Measurements from ENCODE around the gene KIF5A.
"Not testable (repeated sequence)": the region's sequence is repeated elsewhere in the genome, so short reads cannot be mapped to it uniquely, and the experiment has no call there.

The KIF5A gene

GRCh38 chr12:57549909-57550640, at the start of gene KIF5A:
Gene KIF5A (plus strand): TSS chr12:57550044. CDS start chr12:57550272, 228 bp downstream.
- no peak for FAIRE-seq

GRCh38 chr12:57500213-57500612, 49.6 kb upstream of the KIF5A start:
- FAIRE-seq = no peak

DNA sequence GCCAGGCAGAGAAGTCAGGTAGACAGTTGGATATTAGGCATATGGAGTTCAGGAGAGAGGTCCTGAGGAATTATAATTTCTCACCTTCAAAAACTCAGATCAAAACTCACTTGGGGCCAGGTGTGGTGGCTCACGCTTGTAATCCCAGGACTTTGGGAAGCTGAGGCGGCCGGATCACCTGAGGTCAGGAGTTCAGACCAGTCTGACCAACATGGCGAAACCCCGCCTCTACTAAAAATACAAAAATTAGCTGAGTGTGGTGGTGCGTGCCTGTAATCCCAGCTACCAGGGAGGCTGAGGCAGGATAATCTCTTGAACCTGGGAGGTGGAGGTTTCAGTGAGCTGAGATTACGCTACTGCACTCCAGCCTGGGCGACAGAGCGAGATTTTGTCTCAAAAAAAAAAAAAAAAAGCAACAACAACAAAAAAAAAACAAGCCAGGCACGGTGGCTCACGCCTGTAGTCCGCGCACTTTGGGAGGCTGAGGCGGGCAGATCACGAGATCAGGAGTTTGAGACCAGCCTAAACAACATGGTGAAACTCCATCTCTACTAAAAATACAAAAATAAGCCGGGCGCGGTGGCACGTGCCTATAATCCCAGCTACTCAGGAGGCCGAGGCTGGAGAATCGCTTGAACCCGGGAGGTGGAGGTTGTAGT, 47.4 kb upstream of the KIF5A start:
- not testable (repeated sequence) for FAIRE-seq

DNA sequence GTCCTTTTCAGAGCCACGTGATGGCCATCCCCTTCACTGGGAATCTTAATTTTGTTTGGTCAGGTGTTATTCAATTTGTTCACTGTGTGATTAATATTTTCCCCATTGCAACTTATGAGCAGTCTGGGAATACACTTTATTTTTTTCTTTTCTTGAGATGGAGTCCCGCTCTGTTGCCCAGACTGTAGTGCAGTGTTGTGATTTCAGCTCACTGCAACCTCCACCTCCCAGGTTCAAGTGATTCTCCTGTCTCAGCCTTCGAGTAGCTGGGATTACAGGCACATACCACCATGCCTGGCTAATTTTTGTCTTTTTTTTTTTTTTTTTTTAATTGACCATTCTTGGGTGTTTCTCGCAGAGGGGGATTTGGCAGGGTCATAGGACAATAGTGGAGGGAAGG, 43.3 kb upstream of the KIF5A start:
- FAIRE-seq = not testable (repeated sequence)

GRCh38 chr12:57507796-57508195, 42.0 kb upstream of the KIF5A start:
- not testable (repeated sequence) for FAIRE-seq

DNA sequence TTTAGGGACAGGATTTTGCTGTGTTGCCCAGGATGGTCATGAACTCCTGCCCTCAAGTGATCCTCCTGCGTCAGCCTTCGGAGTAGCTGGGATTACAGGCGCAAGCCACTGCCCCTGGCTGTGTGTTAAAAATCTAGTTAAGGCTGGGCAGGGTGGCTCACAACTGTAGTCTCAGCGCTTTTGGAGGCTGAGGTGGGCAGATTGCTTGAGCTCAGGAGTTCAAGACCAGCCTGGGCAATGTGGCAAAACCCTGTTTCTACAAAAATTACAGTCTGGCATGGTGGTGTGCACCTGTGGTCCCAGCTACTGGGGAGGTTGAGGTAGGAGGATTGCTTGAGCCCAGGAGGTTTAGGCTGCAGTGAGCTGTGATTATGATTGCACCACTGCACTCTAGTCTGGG, 38.7 kb upstream of the KIF5A start:
- no peak for FAIRE-seq

- no peak for FAIRE-seq
Measured at GRCh38 chr12:57511588-57512325, 38.1 kb upstream of the KIF5A start.

DNA sequence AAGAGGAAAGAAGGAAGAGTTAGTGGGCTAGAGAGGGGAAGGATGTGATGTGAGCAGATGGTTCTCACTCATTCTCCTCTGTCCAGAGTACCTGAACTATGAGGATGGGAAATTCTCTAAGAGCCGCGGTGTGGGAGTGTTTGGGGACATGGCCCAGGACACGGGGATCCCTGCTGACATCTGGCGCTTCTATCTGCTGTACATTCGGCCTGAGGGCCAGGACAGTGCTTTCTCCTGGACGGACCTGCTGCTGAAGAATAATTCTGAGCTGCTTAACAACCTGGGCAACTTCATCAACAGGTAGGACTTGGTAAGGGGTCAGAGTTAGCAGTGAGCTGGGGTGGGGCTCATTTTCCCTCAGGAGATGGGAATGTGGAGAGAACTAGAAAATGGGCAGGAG, 37.2 kb upstream of the KIF5A start:
- FAIRE-seq = no peak

DNA sequence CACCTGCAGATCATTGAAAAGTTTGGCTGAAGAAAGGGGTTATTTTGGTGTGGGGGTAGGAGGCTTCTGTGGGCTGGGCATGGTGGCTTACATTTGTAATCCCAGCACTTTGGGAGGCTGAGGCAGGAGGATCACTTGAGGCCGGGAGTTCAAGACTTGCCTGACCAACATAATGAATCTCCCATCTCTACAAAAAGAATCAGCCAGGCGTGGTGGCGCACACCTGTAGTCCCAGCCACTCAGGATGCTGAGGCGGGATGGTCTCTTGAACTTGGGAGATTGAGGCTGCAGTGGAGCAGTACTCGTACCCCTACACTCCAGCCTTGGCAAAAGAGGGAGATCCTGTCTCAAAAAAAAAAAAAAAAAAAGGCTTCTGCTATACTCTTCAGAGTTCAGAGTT, 36.6 kb upstream of the KIF5A start:
- FAIRE-seq = no peak

DNA sequence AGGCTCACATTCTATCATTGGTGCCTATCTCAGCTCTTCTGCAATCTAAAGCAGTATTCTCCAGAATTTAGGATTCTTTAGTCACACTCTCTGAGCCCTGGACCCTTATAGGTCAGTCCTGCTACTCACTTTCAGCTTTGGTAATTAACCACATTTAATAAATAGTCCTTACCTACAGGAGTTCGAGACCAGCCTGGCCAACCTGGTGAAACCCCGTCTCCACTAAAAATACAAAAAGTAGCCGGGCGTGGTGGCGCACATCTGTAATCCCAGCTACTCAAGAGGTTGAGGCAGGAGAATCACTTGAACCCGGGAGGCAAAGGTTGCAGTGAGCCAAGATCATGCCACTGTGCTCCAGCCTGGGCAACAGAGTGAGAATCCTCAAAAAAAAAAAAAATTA, 36.2 kb upstream of the KIF5A start:
- FAIRE-seq = not testable (repeated sequence)

DNA sequence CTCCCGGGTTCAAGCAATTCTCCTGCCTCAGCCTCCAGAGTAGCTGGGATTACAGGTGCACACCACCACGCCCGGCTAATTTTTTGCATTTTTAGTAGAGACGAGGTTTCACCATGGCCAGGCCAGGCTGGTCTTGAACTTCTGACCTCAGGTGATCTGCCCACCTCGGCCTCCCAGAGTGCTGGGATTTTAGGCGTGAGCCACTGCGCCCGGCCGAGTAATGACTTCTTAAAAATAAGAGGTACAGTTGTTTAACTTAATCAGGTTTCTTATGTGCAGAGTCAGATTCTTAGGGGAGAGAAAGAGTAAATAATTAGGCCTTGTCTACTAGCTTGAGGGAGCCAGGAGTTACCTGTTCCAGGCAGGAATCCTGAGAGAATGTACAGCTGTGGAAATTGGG, 35.6 kb upstream of the KIF5A start:
- not testable (repeated sequence) for FAIRE-seq

- no peak for FAIRE-seq
Measured at GRCh38 chr12:57514720-57515407, 35.0 kb upstream of the KIF5A start.

DNA sequence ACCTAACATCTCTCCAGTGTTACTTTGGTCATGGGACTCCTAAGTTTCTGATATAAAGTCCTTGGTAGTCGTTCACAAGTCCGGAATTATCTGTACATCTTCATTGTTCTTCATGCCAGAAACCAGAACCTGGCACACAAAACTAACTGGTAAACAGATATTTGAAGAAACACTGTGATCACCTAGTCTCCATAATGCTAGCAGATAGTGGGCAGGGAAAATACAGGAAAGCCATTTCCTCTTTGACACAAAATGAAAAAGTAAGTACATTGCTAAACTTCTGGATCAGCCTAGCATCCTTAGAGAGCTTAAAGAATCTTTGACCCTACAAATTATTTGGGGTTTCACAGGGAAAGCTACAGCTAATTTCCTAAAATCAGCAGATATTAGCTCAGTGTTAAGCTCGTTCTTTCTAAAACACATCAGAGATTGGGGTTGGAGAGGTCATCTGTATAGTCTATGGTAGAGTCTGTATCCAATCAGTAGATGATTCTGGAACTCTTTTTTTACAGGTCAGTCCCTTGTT, 34.4 kb upstream of the KIF5A start:
- no peak for FAIRE-seq

DNA sequence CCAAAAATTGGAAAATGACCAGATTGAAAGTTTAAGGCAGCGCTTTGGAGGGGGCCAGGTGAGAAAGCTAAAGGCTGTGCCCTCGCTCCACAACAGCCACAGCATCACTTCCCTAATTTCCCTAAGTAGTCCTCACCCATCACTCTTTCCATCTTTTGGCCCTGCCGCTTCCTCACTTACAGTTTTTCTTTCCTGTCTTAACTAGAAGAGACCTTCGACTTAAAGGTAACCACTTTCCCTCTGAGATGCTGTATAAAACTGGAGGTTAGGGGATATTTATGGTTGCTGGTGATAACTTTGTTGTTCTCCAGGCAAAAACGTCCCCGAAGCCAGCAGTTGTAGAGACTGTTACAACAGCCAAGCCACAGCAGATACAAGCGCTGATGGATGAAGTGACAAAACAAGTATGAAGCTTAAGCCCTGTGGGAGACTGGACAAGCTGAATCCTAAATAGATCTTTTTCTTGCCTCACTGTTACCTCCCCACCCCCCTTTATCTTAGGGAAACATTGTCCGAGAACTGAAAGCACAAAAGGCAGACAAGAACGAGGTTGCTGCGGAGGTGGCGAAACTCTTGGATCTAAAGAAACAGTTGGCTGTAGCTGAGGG, 33.8 kb upstream of the KIF5A start:
- no peak for FAIRE-seq

DNA sequence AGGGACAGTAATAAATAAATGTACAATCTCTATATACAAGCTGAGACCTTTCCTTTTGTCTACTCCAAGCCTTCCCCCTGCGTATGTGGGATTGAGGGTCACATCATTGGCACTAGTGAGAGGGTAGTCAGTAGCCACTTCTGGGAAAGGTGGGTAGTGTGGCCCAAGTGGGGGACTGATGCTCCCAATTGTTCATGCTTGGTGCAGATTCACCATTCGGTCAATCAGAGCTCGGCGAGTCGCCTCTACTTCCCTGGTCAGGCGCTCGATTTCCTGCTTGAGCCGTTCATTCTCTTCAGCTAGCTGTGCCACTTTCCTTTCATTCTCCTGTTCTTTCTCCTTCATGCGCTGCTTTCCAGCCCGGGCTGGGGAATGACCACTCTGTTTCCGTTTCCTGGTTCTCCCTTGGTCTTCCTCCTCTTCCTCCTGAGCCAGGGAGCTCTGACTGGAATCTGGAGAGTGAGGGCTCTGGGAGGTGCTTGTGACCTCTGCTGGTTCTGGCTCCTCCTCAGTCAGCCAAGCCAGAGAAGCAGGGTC, 33.2 kb upstream of the KIF5A start:
- no peak for FAIRE-seq

- no peak for FAIRE-seq
Measured at GRCh38 chr12:57517187-57517586, 32.7 kb upstream of the KIF5A start.

- not testable (repeated sequence) for FAIRE-seq
Measured at GRCh38 chr12:57517718-57518117, 32.1 kb upstream of the KIF5A start.

DNA sequence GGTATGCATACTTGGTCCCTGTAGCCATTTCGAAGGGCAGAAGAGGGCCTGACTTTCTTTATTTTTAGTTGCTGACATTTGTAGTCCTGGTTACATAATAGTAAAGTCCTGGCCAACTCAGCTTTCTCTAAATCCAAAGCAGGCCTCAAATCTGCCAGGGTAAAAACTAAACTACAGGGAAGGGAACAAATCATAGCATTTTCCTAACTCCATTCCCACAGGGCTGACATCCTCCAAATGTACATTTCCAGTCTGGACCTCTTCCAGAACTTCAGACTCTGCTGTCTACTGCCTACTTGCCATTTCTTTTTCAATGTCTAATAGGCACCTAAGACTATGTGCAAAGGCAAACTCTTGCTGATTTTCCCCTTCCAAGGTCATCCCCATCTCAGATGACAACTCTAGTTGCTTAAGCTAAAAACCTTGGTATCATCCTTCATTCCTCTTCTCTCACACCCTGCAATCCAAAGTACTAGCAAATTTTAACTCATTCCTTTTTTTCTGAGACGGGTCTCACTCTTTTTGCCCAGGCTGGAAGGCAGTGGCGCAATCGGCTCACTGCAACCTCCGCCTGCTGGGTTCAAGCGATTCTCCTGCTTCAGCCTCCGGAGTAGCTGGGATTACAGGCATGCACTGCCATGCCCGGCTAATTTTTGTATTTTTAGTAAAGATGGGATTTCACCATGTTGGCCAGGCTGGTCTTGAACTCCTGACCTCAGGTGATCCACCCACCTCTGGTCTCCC, 31.5 kb upstream of the KIF5A start:
- FAIRE-seq = no peak

GRCh38 chr12:57518920-57519795, 30.7 kb upstream of the KIF5A start:
- no peak for FAIRE-seq

DNA sequence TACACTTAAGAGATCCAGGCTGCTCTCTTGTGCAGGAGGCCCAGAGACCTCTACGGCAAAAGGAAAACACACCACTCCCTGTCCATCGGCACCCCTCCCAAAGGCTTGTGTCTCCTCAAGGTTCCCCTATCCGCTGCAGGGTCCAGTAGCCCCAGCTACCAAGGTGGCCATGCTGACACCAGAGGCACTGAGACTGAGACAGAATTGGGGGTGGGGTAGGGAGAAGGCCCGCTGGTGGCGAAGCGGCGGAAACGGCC, 30.1 kb upstream of the KIF5A start:
- FAIRE-seq = no peak

Data from endometrium (tissue), 2 donors.